Endodermal cell (in vitro differentiated cells): ENCODE data around the gene TPM2. TPM values are rescaled to one million over a fixed set of nuclear protein-coding genes. Genes with fewer than 3 reads are reported as not detected.

Source experiments
- DNase-seq: peaks from one replicate; pipeline ENCODE4 v3.0.0-alpha.2; 2017
- H3K27ac ChIP-seq: 2 replicates; pipeline ENCODE4 v1.5.1; 2013; ENCODE audit warnings: mild to moderate bottlenecking, low read depth, low read length, moderate library complexity
- H3K27me3 ChIP-seq: 2 replicates; pipeline ENCODE4 v1.6.1; 2013; ENCODE audit warnings: mild to moderate bottlenecking, low read length, moderate library complexity; ENCODE audit not compliant: insufficient read depth, control insufficient read depth, poor library complexity, severe bottlenecking
- H3K36me3 ChIP-seq: 2 replicates; pipeline ENCODE4 v1.7.0; 2013; ENCODE audit warnings: mild to moderate bottlenecking, low read length, moderate library complexity; ENCODE audit not compliant: control insufficient read depth, insufficient read depth
- H3K4me1 ChIP-seq: one replicate; pipeline ENCODE4 v1.7.0; 2013; ENCODE audit warnings: low read length; ENCODE audit not compliant: control insufficient read depth, insufficient read depth
- H3K4me3 ChIP-seq: 2 replicates; pipeline ENCODE4 v1.5.1; 2013; ENCODE audit warnings: mild to moderate bottlenecking, low read length, moderate library complexity
- H3K9ac ChIP-seq: 2 replicates; pipeline ENCODE4 v1.6.1; 2013; ENCODE audit warnings: mild to moderate bottlenecking, low read length, moderate library complexity; ENCODE audit not compliant: poor library complexity, severe bottlenecking; ENCODE audit errors: extremely low read depth
- H3K9me3 ChIP-seq: 2 replicates; pipeline ENCODE4 v1.6.1; 2013; ENCODE audit warnings: mild to moderate bottlenecking, low read length, moderate library complexity; ENCODE audit not compliant: control insufficient read depth
- H3K27ac Mint-ChIP-seq: 2 replicates; pipeline ENCODE4 v1.8.0; 2020; ENCODE audit warnings: mixed read lengths
- H3K27me3 Mint-ChIP-seq: 2 replicates; pipeline ENCODE4 v1.8.0; 2021; ENCODE audit warnings: mild to moderate bottlenecking, mixed read lengths; ENCODE audit not compliant: insufficient read depth
- H3K36me3 Mint-ChIP-seq: 2 replicates; pipeline ENCODE4 v1.8.0; 2020; ENCODE audit warnings: low read depth, mixed read lengths
- H3K4me1 Mint-ChIP-seq: 2 replicates; pipeline ENCODE4 v1.8.0; 2020; ENCODE audit warnings: mixed read lengths
- H3K4me3 Mint-ChIP-seq: 2 replicates; pipeline ENCODE4 v1.8.0; 2020; ENCODE audit warnings: mild to moderate bottlenecking, moderate library complexity, mixed read lengths
- H3K9me3 Mint-ChIP-seq: 2 replicates; pipeline ENCODE4 v1.8.0; 2020; ENCODE audit warnings: mild to moderate bottlenecking, mixed read lengths
- CTCF ChIP-seq: fragments of 200-600 bp; sonication (generic); conservative IDR thresholded peaks from 2 replicates; pipeline ENCODE4 v1.5.0; 2021; ENCODE audit warnings: antibody characterized with exemption, mild to moderate bottlenecking
- WGBS, 2 experiments: methylation state at CpG; one replicate each; pipeline versions ENCODE4 v1.1.5 to v1.1.7; 2013; ENCODE audit warnings: missing lambda C conversion rate in 2 of 2, mixed read lengths in 1 of 2; ENCODE audit not compliant: insufficient coverage in 1 of 2, insufficient read length in 1 of 2; 5-methylcytosine and 5-hydroxymethylcytosine counted together
- total RNA-seq, 2 donors: library from RNA; stranded (reverse); fragmentation: NEBNext Ultra II Directional in 1 of 2; extraction: Animal tissue kit (Norgen Biotek cat#: 25700) in 1 of 2; gene quantifications; 2 replicates in 1 of 2; 3 replicates in 1 of 2; pipeline ENCODE4 v1.2.1, GENCODE V29; 2021

Gene TPM2
- total RNA-seq, 2 donors from 2014 or later = 191 to 251 TPM

GRCh38 chr9:35675732-35676392 lies 13.9 kb downstream of the TPM2 start:
- Mint-ChIP-seq H3K4me1 (peaks cover 12% of the 10 kb centered on the region), H3K4me3 (peak overlapping the region; percentile 68), H3K36me3 (no peaks in the 10 kb centered on the region), H3K27me3 (peaks cover 24% of the 10 kb centered on the region), H3K27ac (peak overlapping the region; percentile 61), H3K9me3 (no peaks in the 10 kb centered on the region)
- Histone ChIP-seq H3K9me3 (no peaks in the 10 kb centered on the region), H3K36me3 (no peaks in the 10 kb centered on the region), H3K27ac (no peak overlapping the region), H3K4me1 (peaks cover 5% of the 10 kb centered on the region), H3K9ac (no peak overlapping the region), H3K27me3 (peaks cover 18% of the 10 kb centered on the region), H3K4me3 (peak overlapping the region; percentile 70)
- TF ChIP-seq CTCF = peak; percentile 39
- DNase-seq = peak; percentile 95
- 16 to 21% methylated on average over 20 to 51 of the region's 51 CpGs for WGBS, 2 experiments

- Mint-ChIP-seq H3K27ac (peak overlapping the region; percentile 44), H3K4me3 (peak overlapping the region; percentile 68), H3K9me3 (no peaks in the 10 kb centered on the region), H3K27me3 (peaks cover 24% of the 10 kb centered on the region), H3K4me1 (peaks cover 5% of the 10 kb centered on the region), H3K36me3 (no peaks in the 10 kb centered on the region)
- Histone ChIP-seq H3K36me3 (no peaks in the 10 kb centered on the region), H3K9ac (no peak overlapping the region), H3K4me1 (no peaks in the 10 kb centered on the region), H3K4me3 (peak overlapping the region; percentile 70), H3K27ac (no peak overlapping the region), H3K27me3 (peaks cover 18% of the 10 kb centered on the region), H3K9me3 (no peaks in the 10 kb centered on the region)
- DNase-seq = no peak
- TF ChIP-seq CTCF = no peak
- WGBS, 2 experiments = 48 to 63% methylated on average over 13 of the region's 13 CpGs
Measured at GRCh38 chr9:35675204-35675603, 14.5 kb downstream of the TPM2 start.

- WGBS, 2 experiments = 85 to 100% methylated on average over 1 to 3 of the region's 3 CpGs
Measured at GRCh38 chr9:35674025-35674361, 15.7 kb downstream of the TPM2 start.

More at GRCh38 chr9:35674025-35674361, 15.7 kb downstream of the TPM2 start:
- no peak for DNase-seq
- H3K36me3 ChIP-seq = no peaks in the 10 kb centered on the region
- no peaks in the 10 kb centered on the region for H3K9me3 ChIP-seq
- no peak overlapping the region for H3K9ac ChIP-seq
- no peak overlapping the region for H3K27ac ChIP-seq
- TF ChIP-seq CTCF = no peak
- H3K4me1 ChIP-seq = no peaks in the 10 kb centered on the region
- peaks cover 18% of the 10 kb centered on the region for H3K27me3 ChIP-seq
- H3K4me3 Mint-ChIP-seq = no peak overlapping the region
- no peak overlapping the region for H3K27ac Mint-ChIP-seq
- H3K4me3 ChIP-seq = no peak overlapping the region
- no peaks in the 10 kb centered on the region for H3K9me3 Mint-ChIP-seq
- peaks cover 9% of the 10 kb centered on the region for H3K4me1 Mint-ChIP-seq
- H3K36me3 Mint-ChIP-seq = no peaks in the 10 kb centered on the region
- peaks cover 24% of the 10 kb centered on the region for H3K27me3 Mint-ChIP-seq
